ENCODE data around the gene GRB2.
"Not testable (repeated sequence)": the region's sequence is repeated elsewhere in the genome, so short reads cannot be mapped to it uniquely, and the experiment has no call there.

Gene GRB2

GRCh38 chr17:75384751-75385150, 20.7 kb downstream of the GRB2 start:
- DNase-seq = no peak

- no peak for DNase-seq
Observed at GRCh38 chr17:75383842-75384195, 21.7 kb downstream of the GRB2 start.

GRCh38 chr17:75380750-75381149, 24.7 kb downstream of the GRB2 start:
- no peak for DNase-seq

GRCh38 chr17:75380315-75380714, 25.2 kb downstream of the GRB2 start:
- DNase-seq = no peak

GRCh38 chr17:75379426-75379825, 26.1 kb downstream of the GRB2 start:
- not testable (repeated sequence) for DNase-seq

GRCh38 chr17:75373280-75373679, 32.2 kb downstream of the GRB2 start:
- DNase-seq = no peak

- DNase-seq = no peak
Observed at GRCh38 chr17:75371981-75372380, 33.5 kb downstream of the GRB2 start.

- DNase-seq = no peak
Observed at GRCh38 chr17:75371339-75371738, 34.1 kb downstream of the GRB2 start.

- DNase-seq = no peak
Observed at GRCh38 chr17:75370286-75370915, 35.1 kb downstream of the GRB2 start.

GRCh38 chr17:75367838-75368789, 37.4 kb downstream of the GRB2 start:
- DNase-seq = not testable (repeated sequence)

GRCh38 chr17:75367312-75367711, 38.2 kb downstream of the GRB2 start:
- no peak for DNase-seq

- no peak for DNase-seq
Observed at GRCh38 chr17:75366432-75366831, 39.0 kb downstream of the GRB2 start.

GRCh38 chr17:75365931-75366275, 39.6 kb downstream of the GRB2 start:
- no peak for DNase-seq

GRCh38 chr17:75365009-75365930, 40.2 kb downstream of the GRB2 start:
- no peak for DNase-seq

- no peak for DNase-seq
Observed at GRCh38 chr17:75364078-75364477, 41.4 kb downstream of the GRB2 start.

GRCh38 chr17:75361996-75362395, 43.5 kb downstream of the GRB2 start:
- DNase-seq = no peak

- DNase-seq = no peak
Observed at GRCh38 chr17:75361344-75361743, 44.1 kb downstream of the GRB2 start.

GRCh38 chr17:75356260-75356937, 49.1 kb downstream of the GRB2 start:
- no peak for DNase-seq

GRCh38 chr17:75353176-75353575, 52.3 kb downstream of the GRB2 start:
- no peak for DNase-seq

GRCh38 chr17:75352079-75352569, 53.4 kb downstream of the GRB2 start:
- DNase-seq = peak; percentile 43

GRCh38 chr17:75350706-75351105, 54.8 kb downstream of the GRB2 start:
- DNase-seq = no peak

- DNase-seq = no peak
Observed at GRCh38 chr17:75350029-75350428, 55.4 kb downstream of the GRB2 start.

GRCh38 chr17:75349589-75349988, 55.9 kb downstream of the GRB2 start:
- no peak for DNase-seq
